Endothelial cell of umbilical vein (primary cell): ENCODE results near the gene SAP25. TPM values are rescaled to one million over a fixed set of nuclear protein-coding genes. Genes with fewer than 3 reads are reported as not detected.

Experiments used
- BruUV-seq: library from RNA; stranded (reverse); fragments of 400-500 nt; replicated peaks from 2 replicates; lab custom pipeline; 2021; lab: Mats Ljungman, UMichigan
- CTCF ChIA-PET: fragments of 300-600, 350-600 bp; sonication (Branson Sonifier 250); formaldehyde crosslinking; loops from one replicate; lab custom pipeline; 2021; ENCODE audit warnings: antibody characterized with exemption, inconsistent platforms; lab: Charles Lee
- POLR2A ChIA-PET: fragments of 300-600, 350-600 bp; sonication (Branson Sonifier 250); formaldehyde crosslinking; loops from one replicate; lab custom pipeline; 2021; ENCODE audit warnings: antibody characterized with exemption, inconsistent platforms; lab: Charles Lee
- DNase-seq: peaks from one replicate; pipeline ENCODE4 v3.0.0-alpha.2; 2011; ENCODE audit warnings: low read depth, low spot score
- FAIRE-seq: peaks from 2 replicates; lab custom pipeline; 2011; peaks lifted over from hg19 to GRCh38; lab: Jason Lieb, UNC
- H2AFZ ChIP-seq: 2 replicates; pipeline ENCODE4 v1.6.0; 2012; ENCODE audit warnings: low read depth, low read length, control low read depth, inconsistent platforms
- H3K27ac ChIP-seq: 2 replicates; pipeline ENCODE4 v1.5.1; 2011; ENCODE audit warnings: low read depth, mild to moderate bottlenecking, control low read depth, low read length, moderate library complexity; ENCODE audit not compliant: insufficient read depth
- H3K27me3 ChIP-seq, 2 experiments: 2 replicates each; pipeline versions ENCODE4 v1.6.0 to v1.6.1; 2011; ENCODE audit warnings: low read length in 2 of 2, mixed read lengths in 1 of 2; ENCODE audit not compliant: control insufficient read depth in 2 of 2, insufficient read depth in 2 of 2
- H3K36me3 ChIP-seq, 2 experiments: 2 replicates in 1 of 2; 3 replicates in 1 of 2; pipeline ENCODE4 v1.5.1; 2011; ENCODE audit warnings: low read length in 2 of 2, mild to moderate bottlenecking in 1 of 2, moderate library complexity in 1 of 2; ENCODE audit not compliant: control insufficient read depth in 2 of 2, insufficient read depth in 2 of 2; ENCODE audit errors: extremely low read depth in 1 of 2
- H3K4me1 ChIP-seq: 3 replicates; pipeline ENCODE4 v1.5.1; 2011; ENCODE audit warnings: mild to moderate bottlenecking, low read length; ENCODE audit not compliant: control insufficient read depth, insufficient read depth; ENCODE audit errors: extremely low read depth
- H3K4me2 ChIP-seq: 2 replicates; pipeline ENCODE4 v1.6.1; 2011; ENCODE audit warnings: low read length, control low read depth, mixed read lengths; ENCODE audit not compliant: insufficient read depth
- H3K4me3 ChIP-seq, 3 experiments: fragments of 200-600 bp in 1 of 3; sonication (generic), shearing (Covaris generic) in 1 of 3; replicated peaks in 1 of 3; 2 replicates each; pipeline ENCODE4 v1.5.1; 2011 to 2016; ENCODE audit warnings: control low read depth in 3 of 3, low read length in 3 of 3, mild to moderate bottlenecking in 2 of 3, inconsistent platforms in 1 of 3, low read depth in 1 of 3, moderate library complexity in 1 of 3; ENCODE audit not compliant: insufficient read depth in 1 of 3
- H3K79me2 ChIP-seq: 2 replicates; pipeline ENCODE4 v1.6.0; 2012; ENCODE audit warnings: low read length, inconsistent platforms; ENCODE audit not compliant: control insufficient read depth, insufficient read depth
- H3K9ac ChIP-seq: replicated peaks from 2 replicates; pipeline ENCODE3; 2011; ENCODE audit warnings: low read length, control low read depth; ENCODE audit not compliant: insufficient read depth; ENCODE audit errors: extremely low read depth
- H3K9me1 ChIP-seq: replicated peaks from 3 replicates; pipeline ENCODE4 v1.6.0; 2011; ENCODE audit warnings: mild to moderate bottlenecking, low read length; ENCODE audit not compliant: control insufficient read depth, insufficient read depth; ENCODE audit errors: extremely low read depth
- H3K9me3 ChIP-seq: replicated peaks from 2 replicates; pipeline ENCODE4 v1.5.1; 2012; ENCODE audit warnings: low read length, inconsistent platforms; ENCODE audit not compliant: control insufficient read depth, insufficient read depth
- H4K20me1 ChIP-seq: replicated peaks from 2 replicates; pipeline ENCODE3; 2011; ENCODE audit warnings: mild to moderate bottlenecking, low read length; ENCODE audit not compliant: control insufficient read depth, insufficient read depth; ENCODE audit errors: extremely low read depth
- EZH2 ChIP-seq: IDR thresholded peaks from 2 replicates; pipeline ENCODE4 v1.6.1; 2012; ENCODE audit warnings: borderline replicate concordance, low read depth, mild to moderate bottlenecking, moderate library complexity, low read length, inconsistent platforms; ENCODE audit not compliant: severe bottlenecking
- FOS ChIP-seq: IDR thresholded peaks from 2 replicates; pipeline ENCODE4 v1.6.1; 2011; ENCODE audit warnings: mild to moderate bottlenecking, low read length, moderate library complexity, borderline replicate concordance; ENCODE audit not compliant: insufficient read depth
- GATA2 ChIP-seq: IDR thresholded peaks from 2 replicates; pipeline ENCODE4 v1.7.0; 2011; ENCODE audit warnings: low read depth, mild to moderate bottlenecking, moderate library complexity, mixed read lengths, low read length; ENCODE audit not compliant: insufficient read length, insufficient read depth
- MYC ChIP-seq: IDR thresholded peaks from one replicate; pipeline ENCODE4 v1.6.1; 2011; ENCODE audit warnings: mild to moderate bottlenecking, low read depth, low read length
- POLR2A ChIP-seq: IDR thresholded peaks from 2 replicates; pipeline ENCODE4 v1.6.1; 2012; ENCODE audit warnings: low read depth, mild to moderate bottlenecking, control low read depth, low read length
- dilution Hi-C: fragments of 300-500 bp; cut with MboI; formaldehyde crosslinking; loops from one replicate; pipeline ENCODE4 v1.15.0; 2019; ENCODE audit warnings: low sequenced_read_pairs; ENCODE audit not compliant: extremely low pct_ligation_motif_present
- intact Hi-C: fragments of 100-400 bp; cut with micrococcal nuclease; formaldehyde crosslinking; loops from one replicate; pipeline ENCODE4 v1.10.0; 2022
- polyA plus RNA-seq, 4 experiments: library from polyadenylated mRNA; depleted of rRNA in 3 of 4; stranded (reverse) in 3 of 4; unstranded in 1 of 4; fragments of >200 nt; gene quantifications; 2 replicates each; pipeline versions ENCODE4 v1.2.1 to v1.2.3, GENCODE V29; 2011 to 2012; ENCODE audit warnings: missing spikeins in 1 of 4
- total RNA-seq: library from RNA; stranded (reverse); gene quantifications from 2 replicates; pipeline ENCODE4 v1.2.3, GENCODE V29; 2021
- TF ChIP-seq, protein P1 (sequence below), 2 donors: IDR thresholded peaks; 1 replicate in 1 of 2; 2 replicates in 1 of 2; pipeline ENCODE4 v1.5.1; 2011; ENCODE audit warnings: low read length in 2 of 2, mild to moderate bottlenecking in 2 of 2, moderate library complexity in 2 of 2, control low read depth in 1 of 2, inconsistent platforms in 1 of 2, low read depth in 1 of 2; ENCODE audit not compliant: insufficient read depth in 1 of 2; ENCODE audit errors: extremely low read depth in 1 of 2
- TF ChIP-seq, protein P2 (sequence below): IDR thresholded peaks from 2 replicates; pipeline ENCODE4 v1.6.1; 2011; ENCODE audit not compliant: insufficient read depth, insufficient read length

SAP25 gene
- total and polyA plus RNA-seq, 2 donors (not counting 3 experiments of a cell fraction or from before 2014, with no cell fraction given): 3.2 TPM

- no peak overlapping the region for H3K4me3 ChIP-seq
- no peak overlapping the region for H3K27ac ChIP-seq
- H3K9ac ChIP-seq: no peak overlapping the region
- H2AFZ ChIP-seq: no peak overlapping the region
- no peaks in the 10 kb centered on the region for H3K4me1 ChIP-seq
- H3K9me1 ChIP-seq: no peaks in the 10 kb centered on the region
- BruUV-seq: no TSS peak
- H3K4me2 ChIP-seq: no peak overlapping the region
- dilution Hi-C loops (no loop called here), intact Hi-C loops (no loop called here)
- no peaks in the 10 kb centered on the region for H3K9me3 ChIP-seq
- DNase-seq: no peak
- no peak for FAIRE-seq
- H4K20me1 ChIP-seq: no peaks in the 10 kb centered on the region
- TF ChIP-seq MYC (no peak), GATA2 (no peak), EZH2 (no peak), POLR2A (no peak), FOS (no peak)
- TF ChIP-seq, protein P1, sequence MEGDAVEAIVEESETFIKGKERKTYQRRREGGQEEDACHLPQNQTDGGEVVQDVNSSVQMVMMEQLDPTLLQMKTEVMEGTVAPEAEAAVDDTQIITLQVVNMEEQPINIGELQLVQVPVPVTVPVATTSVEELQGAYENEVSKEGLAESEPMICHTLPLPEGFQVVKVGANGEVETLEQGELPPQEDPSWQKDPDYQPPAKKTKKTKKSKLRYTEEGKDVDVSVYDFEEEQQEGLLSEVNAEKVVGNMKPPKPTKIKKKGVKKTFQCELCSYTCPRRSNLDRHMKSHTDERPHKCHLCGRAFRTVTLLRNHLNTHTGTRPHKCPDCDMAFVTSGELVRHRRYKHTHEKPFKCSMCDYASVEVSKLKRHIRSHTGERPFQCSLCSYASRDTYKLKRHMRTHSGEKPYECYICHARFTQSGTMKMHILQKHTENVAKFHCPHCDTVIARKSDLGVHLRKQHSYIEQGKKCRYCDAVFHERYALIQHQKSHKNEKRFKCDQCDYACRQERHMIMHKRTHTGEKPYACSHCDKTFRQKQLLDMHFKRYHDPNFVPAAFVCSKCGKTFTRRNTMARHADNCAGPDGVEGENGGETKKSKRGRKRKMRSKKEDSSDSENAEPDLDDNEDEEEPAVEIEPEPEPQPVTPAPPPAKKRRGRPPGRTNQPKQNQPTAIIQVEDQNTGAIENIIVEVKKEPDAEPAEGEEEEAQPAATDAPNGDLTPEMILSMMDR (IDR thresholded peaks at IDR 0.05; ENCODE audit: extremely low read depth in 1 of 2, insufficient read depth in 1 of 2, low read depth in 1 of 2, low read length in 2 of 2): no peak
- TF ChIP-seq, protein P2, sequence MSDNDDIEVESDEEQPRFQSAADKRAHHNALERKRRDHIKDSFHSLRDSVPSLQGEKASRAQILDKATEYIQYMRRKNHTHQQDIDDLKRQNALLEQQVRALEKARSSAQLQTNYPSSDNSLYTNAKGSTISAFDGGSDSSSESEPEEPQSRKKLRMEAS: no peak
- POLR2A ChIA-PET: no interaction called here
- H3K36me3 ChIP-seq: no peaks in the 10 kb centered on the region
- no peaks in the 10 kb centered on the region for H3K79me2 ChIP-seq
- H3K27me3 ChIP-seq: no peaks in the 10 kb centered on the region
- CTCF ChIA-PET: interaction anchor here (1.1 to 1.6 kb wide), 2 partner anchors 8 to 9 kb away, joined by 3 to 4 read pairs; partner anchors contain the start of gene MOSPD3
Measured at GRCh38 chr7:100621554-100621953, 47.9 kb upstream of the SAP25 start.
